GM12891 (cell line): ENCODE data around the gene U2AF1. TPM values are rescaled to one million over a fixed set of nuclear protein-coding genes. Genes with fewer than 3 reads are reported as not detected.
"Not testable (repeated sequence)": the region's sequence is repeated elsewhere in the genome, so short reads cannot be mapped to it uniquely, and the experiment has no call there.

Experiments used
- DNase-seq: peaks from one replicate; pipeline ENCODE4 v3.0.0; 2011; ENCODE audit warnings: low spot score; ENCODE audit not compliant: insufficient read length
- FAIRE-seq: peaks from 2 replicates; lab custom pipeline; 2011; peaks lifted over from hg19 to GRCh38; lab: Jason Lieb, UNC
- polyA plus RNA-seq: library from polyadenylated mRNA; unstranded; fragments of >200 nt; gene quantifications from one replicate; pipeline ENCODE4 v1.2.1, GENCODE V29; 2012; ENCODE audit warnings: low read depth, missing spikeins, inconsistent platforms; ENCODE audit not compliant: missing spikeins

The U2AF1 gene
- polyA plus RNA-seq: 60.8 TPM

- FAIRE-seq: peak; percentile 100
- DNase-seq: not testable (repeated sequence)
Measured at GRCh38 chr21:43106965-43107793, at the start of gene U2AF1. U2AF1 (minus strand) TSS chr21:43107570; CDS start chr21:43107494, 76 bp downstream.

GRCh38 chr21:43153601-43154000 is 46.2 kb upstream of the U2AF1 start:
- DNase-seq, FAIRE-seq: not testable (repeated sequence)

GRCh38 chr21:43149344-43149743 is 42.0 kb upstream of the U2AF1 start:
- not testable (repeated sequence) for DNase-seq, FAIRE-seq

- not testable (repeated sequence) for FAIRE-seq, DNase-seq
Measured at GRCh38 chr21:43147999-43148398, 40.6 kb upstream of the U2AF1 start.

- DNase-seq, FAIRE-seq: not testable (repeated sequence)
Measured at GRCh38 chr21:43146637-43147036, 39.3 kb upstream of the U2AF1 start.

- DNase-seq, FAIRE-seq: not testable (repeated sequence)
Measured at GRCh38 chr21:43141407-43141806, 34.0 kb upstream of the U2AF1 start.

- peak; percentile 90 for FAIRE-seq
- DNase-seq: not testable (repeated sequence)
Measured at GRCh38 chr21:43138944-43139343, 31.6 kb upstream of the U2AF1 start.

- FAIRE-seq, DNase-seq: not testable (repeated sequence)
Measured at GRCh38 chr21:43134520-43134919, 27.1 kb upstream of the U2AF1 start.

- not testable (repeated sequence) for FAIRE-seq
Measured at GRCh38 chr21:43130094-43130493, 22.7 kb upstream of the U2AF1 start.

GRCh38 chr21:43115956-43116355 is 8.6 kb upstream of the U2AF1 start:
- FAIRE-seq, DNase-seq: not testable (repeated sequence)

More at GRCh38 chr21:43130094-43130493, 22.7 kb upstream of the U2AF1 start:
- DNase-seq: not testable (repeated sequence)

GRCh38 chr21:43114483-43114882 is 7.1 kb upstream of the U2AF1 start:
- not testable (repeated sequence) for DNase-seq, FAIRE-seq

- FAIRE-seq: peak; percentile 78
- not testable (repeated sequence) for DNase-seq
Measured at GRCh38 chr21:43109006-43109405, 1.6 kb upstream of the U2AF1 start.

GRCh38 chr21:43108177-43108576 is 807 bp upstream of the U2AF1 start:
- not testable (repeated sequence) for DNase-seq
- FAIRE-seq: peak; percentile 20

GRCh38 chr21:43107794-43108137 is 396 bp upstream of the U2AF1 start:
- not testable (repeated sequence) for FAIRE-seq

GRCh38 chr21:43104642-43105041 is 2.7 kb downstream of the U2AF1 start:
- FAIRE-seq, DNase-seq: not testable (repeated sequence)

More at GRCh38 chr21:43107794-43108137, 396 bp upstream of the U2AF1 start:
- not testable (repeated sequence) for DNase-seq

- not testable (repeated sequence) for FAIRE-seq, DNase-seq
Measured at GRCh38 chr21:43102281-43102680, 5.1 kb downstream of the U2AF1 start.

- not testable (repeated sequence) for DNase-seq, FAIRE-seq
Measured at GRCh38 chr21:43101676-43102075, 5.7 kb downstream of the U2AF1 start.

- FAIRE-seq, DNase-seq: not testable (repeated sequence)
Measured at GRCh38 chr21:43101000-43101399, 6.4 kb downstream of the U2AF1 start.

- not testable (repeated sequence) for DNase-seq, FAIRE-seq
Measured at GRCh38 chr21:43091979-43092614, 15.3 kb downstream of the U2AF1 start.

- DNase-seq, FAIRE-seq: not testable (repeated sequence)
Measured at GRCh38 chr21:43090947-43091346, 16.4 kb downstream of the U2AF1 start.
